Hepatocyte (in vitro differentiated cells): ENCODE data around the gene SCN1A. TPM values are rescaled to one million over a fixed set of nuclear protein-coding genes. Genes with fewer than 3 reads are reported as not detected.

ENCODE experiments used
- DNase-seq: peaks from one replicate; pipeline ENCODE4 v3.0.0-alpha.2; 2016; ENCODE audit warnings: low spot score
- H2AFZ ChIP-seq: fragments of 200-600 bp; sonication (generic); 2 replicates; pipeline ENCODE4 v1.6.0; 2016; ENCODE audit warnings: antibody characterized with exemption, mild to moderate bottlenecking
- H3K27ac ChIP-seq: fragments of 200-600 bp; sonication (generic); 2 replicates; pipeline ENCODE4 v1.5.1; 2016; ENCODE audit warnings: mild to moderate bottlenecking
- H3K27me3 ChIP-seq: fragments of 200-600 bp; sonication (generic); 2 replicates; pipeline ENCODE4 v1.6.1; 2016
- H3K36me3 ChIP-seq: fragments of 200-600 bp; sonication (generic); replicated peaks from 2 replicates; pipeline ENCODE4 v1.5.1; 2016; ENCODE audit warnings: low read depth; ENCODE audit not compliant: insufficient read depth
- H3K4me1 ChIP-seq: fragments of 200-600 bp; sonication (generic); 2 replicates; pipeline ENCODE4 v1.5.1; 2016; ENCODE audit warnings: mild to moderate bottlenecking, moderate library complexity; ENCODE audit not compliant: insufficient read depth
- H3K4me2 ChIP-seq: fragments of 200-600 bp; sonication (generic); 2 replicates; pipeline ENCODE4 v1.6.0; 2016
- H3K4me3 ChIP-seq: fragments of 200-600 bp; sonication (generic); 2 replicates; pipeline ENCODE4 v1.5.1; 2016; ENCODE audit warnings: mild to moderate bottlenecking
- H3K79me2 ChIP-seq: fragments of 200-600 bp; sonication (generic); 2 replicates; pipeline ENCODE4 v1.6.0; 2017; ENCODE audit warnings: mild to moderate bottlenecking
- H3K9me2 ChIP-seq: fragments of 200-600 bp; sonication (generic); replicated peaks from 2 replicates; pipeline ENCODE4 v1.6.0; 2017; ENCODE audit warnings: mild to moderate bottlenecking; ENCODE audit not compliant: insufficient read depth
- H3K9me3 ChIP-seq: fragments of 200-600 bp; sonication (generic); 2 replicates; pipeline ENCODE4 v1.5.1; 2016; ENCODE audit warnings: low read depth, mild to moderate bottlenecking
- H4K20me1 ChIP-seq: fragments of 200-600 bp; sonication (generic); 2 replicates; pipeline ENCODE4 v1.6.0; 2016; ENCODE audit warnings: mild to moderate bottlenecking; ENCODE audit not compliant: insufficient read depth, poor library complexity, severe bottlenecking
- EZH2 ChIP-seq: fragments of 200-600 bp; sonication (generic); IDR thresholded peaks from 2 replicates; pipeline ENCODE4 v1.6.1; 2016; ENCODE audit warnings: antibody characterized with exemption, mild to moderate bottlenecking, borderline replicate concordance
- EZH2phosphoT487 ChIP-seq: fragments of 200-600 bp; sonication (generic); IDR thresholded peaks from one replicate; pipeline ENCODE4 v1.6.1; 2018; ENCODE audit warnings: antibody characterized with exemption, mild to moderate bottlenecking, low read depth, moderate library complexity; ENCODE audit not compliant: unreplicated experiment, severe bottlenecking
- WGBS: methylation state at CpG from one replicate; pipeline ENCODE4 v1.1.6; 2016; ENCODE audit warnings: low lambda C conversion rate; ENCODE audit errors: missing lambda C conversion rate; 5-methylcytosine and 5-hydroxymethylcytosine counted together
- polyA plus RNA-seq: library from polyadenylated mRNA; unstranded; fragments of >200 nt; fragmentation: Nextera tagmentation; extraction: Ambion mirVana; gene quantifications from 2 replicates; pipeline ENCODE4 v1.2.1, GENCODE V29; 2016
- total RNA-seq: library from RNA; depleted of rRNA; stranded (reverse); fragments of >200 nt; gene quantifications from 2 replicates; pipeline ENCODE4 v1.2.3, GENCODE V29; 2014
- TF ChIP-seq, protein P1 (sequence below): fragments of 200-600 bp; sonication (generic); IDR thresholded peaks from 2 replicates; pipeline ENCODE4 v1.5.1; 2016; ENCODE audit warnings: antibody characterized with exemption, mild to moderate bottlenecking; ENCODE audit not compliant: poor library complexity

Gene SCN1A
- total and polyA plus RNA-seq, 2 experiments from 2014 or later = 0.03 TPM; not detected in 1

DNA sequence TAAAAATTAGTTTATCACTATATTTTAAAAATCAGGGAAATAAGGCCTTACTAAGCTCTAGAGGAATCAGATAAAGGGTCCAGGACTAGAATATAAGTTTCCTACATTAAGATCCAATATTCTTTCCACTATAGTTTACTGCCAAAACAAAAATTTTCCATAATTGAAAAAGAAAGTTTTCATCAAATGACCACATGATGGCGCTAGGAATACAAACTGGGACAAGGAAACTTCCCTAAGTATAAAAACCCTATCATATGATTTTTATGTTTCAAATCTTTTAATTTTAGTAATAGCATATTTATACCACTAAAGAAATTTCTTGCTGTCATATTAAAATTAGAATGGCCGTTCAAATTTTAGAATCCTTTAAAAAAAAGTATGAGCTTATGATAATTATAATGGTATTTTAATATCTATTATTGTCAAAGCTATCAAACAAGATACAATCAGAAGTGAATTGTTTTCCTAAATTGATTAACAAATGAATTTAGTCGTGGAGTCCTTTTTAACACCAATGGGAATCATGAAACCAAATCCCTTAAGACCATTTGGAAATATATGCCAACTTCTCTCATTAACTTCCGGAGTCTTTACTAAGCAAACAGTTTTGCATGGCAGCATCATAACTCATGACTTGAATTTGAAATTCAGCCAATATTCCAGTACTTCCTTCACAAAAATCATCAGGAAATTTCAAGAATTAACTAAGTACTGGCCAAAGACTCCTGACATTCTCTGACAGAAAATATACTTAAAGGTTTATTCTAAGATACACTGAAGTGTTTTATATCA, 70.3 kb downstream of the SCN1A start:
- no peaks in the 10 kb centered on the region for H4K20me1 ChIP-seq
- no peak overlapping the region for H2AFZ ChIP-seq
- no peak overlapping the region for H3K4me3 ChIP-seq
- no peaks in the 10 kb centered on the region for H3K36me3 ChIP-seq
- no peaks in the 10 kb centered on the region for H3K9me2 ChIP-seq
- H3K9me3 ChIP-seq = no peaks in the 10 kb centered on the region
- TF ChIP-seq EZH2 (no peak), EZH2phosphoT487 (no peak)
- TF ChIP-seq, protein P1, sequence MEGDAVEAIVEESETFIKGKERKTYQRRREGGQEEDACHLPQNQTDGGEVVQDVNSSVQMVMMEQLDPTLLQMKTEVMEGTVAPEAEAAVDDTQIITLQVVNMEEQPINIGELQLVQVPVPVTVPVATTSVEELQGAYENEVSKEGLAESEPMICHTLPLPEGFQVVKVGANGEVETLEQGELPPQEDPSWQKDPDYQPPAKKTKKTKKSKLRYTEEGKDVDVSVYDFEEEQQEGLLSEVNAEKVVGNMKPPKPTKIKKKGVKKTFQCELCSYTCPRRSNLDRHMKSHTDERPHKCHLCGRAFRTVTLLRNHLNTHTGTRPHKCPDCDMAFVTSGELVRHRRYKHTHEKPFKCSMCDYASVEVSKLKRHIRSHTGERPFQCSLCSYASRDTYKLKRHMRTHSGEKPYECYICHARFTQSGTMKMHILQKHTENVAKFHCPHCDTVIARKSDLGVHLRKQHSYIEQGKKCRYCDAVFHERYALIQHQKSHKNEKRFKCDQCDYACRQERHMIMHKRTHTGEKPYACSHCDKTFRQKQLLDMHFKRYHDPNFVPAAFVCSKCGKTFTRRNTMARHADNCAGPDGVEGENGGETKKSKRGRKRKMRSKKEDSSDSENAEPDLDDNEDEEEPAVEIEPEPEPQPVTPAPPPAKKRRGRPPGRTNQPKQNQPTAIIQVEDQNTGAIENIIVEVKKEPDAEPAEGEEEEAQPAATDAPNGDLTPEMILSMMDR = peak; percentile 57
- no peaks in the 10 kb centered on the region for H3K4me1 ChIP-seq
- peak; percentile 37 for DNase-seq
- no peak overlapping the region for H3K4me2 ChIP-seq
- no peaks in the 10 kb centered on the region for H3K79me2 ChIP-seq
- no peaks in the 10 kb centered on the region for H3K27me3 ChIP-seq
- H3K27ac ChIP-seq = no peak overlapping the region
- 32% methylated on average over 4 of the region's 4 CpGs for WGBS

DNA sequence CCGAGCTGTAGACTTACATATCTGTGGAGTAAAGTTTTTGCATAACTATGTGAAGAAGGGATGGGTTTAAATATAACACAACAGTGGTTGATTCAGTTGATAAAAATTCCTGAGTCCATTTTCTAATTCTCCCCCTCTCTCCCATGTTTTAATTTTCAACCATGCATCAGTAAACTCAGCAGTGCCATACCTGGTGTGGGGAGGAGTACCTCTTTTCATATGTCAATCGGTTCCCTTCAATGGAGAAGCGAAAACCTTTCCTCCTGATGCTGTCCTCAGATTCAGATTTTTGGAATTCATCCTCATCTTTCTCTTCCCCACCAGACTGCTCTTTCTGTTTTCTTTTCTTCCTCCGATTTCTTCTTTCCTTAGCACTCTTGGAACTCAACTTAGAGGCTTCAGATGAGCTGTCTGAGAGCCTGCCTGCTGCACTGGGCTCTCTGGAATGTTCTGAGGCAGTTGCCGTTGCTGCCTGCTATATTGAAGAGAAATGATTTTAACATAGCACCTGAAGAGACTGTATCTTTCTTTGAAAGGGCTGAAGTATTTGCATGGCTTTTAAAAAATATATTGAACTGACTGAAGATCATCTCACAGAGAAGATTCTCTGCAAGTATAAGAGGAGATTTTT, 82.9 kb downstream of the SCN1A start:
- Histone ChIP-seq H3K79me2 (no peaks in the 10 kb centered on the region), H2AFZ (no peak overlapping the region), H4K20me1 (no peaks in the 10 kb centered on the region), H3K9me2 (no peaks in the 10 kb centered on the region), H3K4me3 (no peak overlapping the region), H3K4me2 (no peak overlapping the region), H3K36me3 (no peaks in the 10 kb centered on the region), H3K4me1 (no peaks in the 10 kb centered on the region), H3K9me3 (no peaks in the 10 kb centered on the region), H3K27ac (no peak overlapping the region), H3K27me3 (no peaks in the 10 kb centered on the region)
- 78% methylated on average over 5 of the region's 5 CpGs for WGBS
- DNase-seq = no peak
- no peak for TF ChIP-seq EZH2
- TF ChIP-seq, protein P1 = no peak
- no peak for TF ChIP-seq EZH2phosphoT487

DNA sequence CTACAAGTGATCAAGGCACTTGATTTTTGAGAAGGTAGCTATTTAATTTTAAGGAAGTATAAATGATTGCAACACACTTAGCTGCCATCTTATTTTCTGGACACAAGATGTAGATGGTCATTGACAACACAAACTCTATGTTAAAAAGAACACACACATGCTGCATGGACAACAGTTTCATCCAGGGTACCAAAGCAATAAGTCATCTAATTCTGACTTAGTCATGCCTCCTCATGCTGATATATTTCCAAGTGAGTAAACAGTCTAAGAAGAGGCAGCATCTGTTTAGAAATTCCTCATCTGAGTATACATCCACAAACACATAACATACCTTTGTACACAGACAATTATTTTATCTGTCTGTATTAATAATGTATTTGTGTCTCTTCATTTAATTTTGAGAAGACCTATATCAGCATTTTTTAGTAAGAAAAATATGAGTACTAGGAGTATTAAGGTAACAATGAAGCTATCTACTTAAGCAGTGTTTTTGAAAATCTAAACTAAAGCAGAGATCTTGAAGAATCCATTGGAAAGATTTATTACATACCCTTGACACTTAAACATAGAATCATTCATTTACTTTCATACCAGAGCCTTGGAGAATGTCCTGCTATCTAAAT, 84.9 kb downstream of the SCN1A start:
- H3K4me3 ChIP-seq = no peak overlapping the region
- no peak overlapping the region for H2AFZ ChIP-seq
- H3K4me1 ChIP-seq = no peaks in the 10 kb centered on the region
- no peaks in the 10 kb centered on the region for H3K79me2 ChIP-seq
- H3K27me3 ChIP-seq = no peaks in the 10 kb centered on the region
- TF ChIP-seq, protein P1 = no peak
- no peak for TF ChIP-seq EZH2phosphoT487
- no peak for TF ChIP-seq EZH2
- no peaks in the 10 kb centered on the region for H3K9me3 ChIP-seq
- no peak overlapping the region for H3K27ac ChIP-seq
- no peak overlapping the region for H3K4me2 ChIP-seq
- H3K9me2 ChIP-seq = no peaks in the 10 kb centered on the region
- DNase-seq = no peak
- no peaks in the 10 kb centered on the region for H3K36me3 ChIP-seq
- H4K20me1 ChIP-seq = no peaks in the 10 kb centered on the region
